ENCODE data around the gene VIL1.

VIL1 gene

GRCh38 chr2:218395090-218395444, 23.9 kb upstream of the VIL1 start:
- no peak for DNase-seq (ENCODE audit: low read depth in 2 of 2)

- DNase-seq (ENCODE audit: low read depth in 2 of 2) = no peak
Observed at GRCh38 chr2:218395456-218395825, 23.5 kb upstream of the VIL1 start.

GRCh38 chr2:218395826-218396687, 22.9 kb upstream of the VIL1 start:
- peak; percentile 87 for DNase-seq (ENCODE audit: low read depth in 2 of 2)

DNA sequence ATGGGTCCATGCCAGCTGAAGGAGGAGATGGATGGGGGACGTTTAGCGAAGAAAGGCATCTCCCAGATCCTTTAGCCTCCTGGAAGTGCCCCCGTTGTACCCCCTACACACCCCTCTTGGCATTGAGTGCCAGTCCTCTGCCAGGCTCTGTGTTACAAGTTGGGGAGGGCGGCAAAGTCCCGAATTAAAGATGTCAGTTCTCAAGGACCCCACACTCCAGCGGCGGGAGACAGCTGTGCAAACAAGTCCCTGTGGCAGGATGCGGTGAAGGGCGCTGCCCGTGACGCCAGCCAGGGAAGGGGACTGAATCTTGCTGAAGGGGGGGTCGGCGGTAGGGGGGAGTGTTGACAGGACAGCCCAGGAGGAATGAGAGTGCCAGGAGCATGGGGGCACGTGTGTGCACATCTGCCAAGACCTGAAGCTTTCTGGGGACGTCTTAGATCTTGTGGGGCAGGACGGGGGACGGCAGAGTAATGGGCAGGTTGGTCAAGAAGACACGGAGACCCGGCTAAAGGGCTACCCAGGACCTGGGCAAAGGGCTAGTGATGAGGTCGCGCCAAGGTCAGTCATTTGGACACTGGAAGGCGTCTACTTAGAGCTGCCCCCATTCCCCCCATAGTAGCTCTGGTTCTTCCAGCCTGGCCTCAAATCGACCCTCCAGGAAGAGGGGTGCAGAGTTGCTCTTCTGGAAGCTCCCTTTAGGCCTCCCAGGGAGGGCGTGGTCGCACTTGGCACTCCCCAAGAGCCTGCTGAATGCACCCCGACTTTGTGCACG, 22.0 kb upstream of the VIL1 start:
- DNase-seq (ENCODE audit: low read depth in 2 of 2) = no peak

DNA sequence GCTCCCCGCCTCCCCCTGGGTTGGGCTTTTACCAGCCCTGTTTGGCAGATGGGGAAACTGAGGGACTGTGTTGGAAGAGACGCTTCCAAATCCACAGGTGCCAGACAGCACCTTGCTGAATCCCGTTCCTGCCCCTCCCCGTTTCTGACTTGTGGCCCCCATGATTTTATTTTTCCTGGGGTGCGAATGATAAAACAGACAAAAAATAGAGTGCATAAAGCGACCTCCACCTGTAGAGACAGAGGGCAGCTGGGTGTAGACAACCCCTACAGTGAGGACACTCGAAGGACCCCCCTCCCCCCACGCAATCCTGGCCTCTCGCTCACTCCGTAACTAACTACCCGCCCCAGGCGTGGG, 21.5 kb upstream of the VIL1 start:
- no peak for DNase-seq (ENCODE audit: low read depth in 2 of 2)

GRCh38 chr2:218397820-218398436, 21.0 kb upstream of the VIL1 start:
- no peak for DNase-seq (ENCODE audit: low read depth in 2 of 2)

GRCh38 chr2:218398437-218399390, 20.2 kb upstream of the VIL1 start:
- no peak for DNase-seq (ENCODE audit: low read depth in 2 of 2)

- peak; percentile 80 to 85 for DNase-seq (ENCODE audit: low read depth in 2 of 2)
Observed at GRCh38 chr2:218399391-218400166, 19.3 kb upstream of the VIL1 start, which contains the start of gene CTDSP1. CTDSP1 (plus strand) TSS chr2:218399868; CDS start chr2:218400091, 223 bp downstream.

DNA sequence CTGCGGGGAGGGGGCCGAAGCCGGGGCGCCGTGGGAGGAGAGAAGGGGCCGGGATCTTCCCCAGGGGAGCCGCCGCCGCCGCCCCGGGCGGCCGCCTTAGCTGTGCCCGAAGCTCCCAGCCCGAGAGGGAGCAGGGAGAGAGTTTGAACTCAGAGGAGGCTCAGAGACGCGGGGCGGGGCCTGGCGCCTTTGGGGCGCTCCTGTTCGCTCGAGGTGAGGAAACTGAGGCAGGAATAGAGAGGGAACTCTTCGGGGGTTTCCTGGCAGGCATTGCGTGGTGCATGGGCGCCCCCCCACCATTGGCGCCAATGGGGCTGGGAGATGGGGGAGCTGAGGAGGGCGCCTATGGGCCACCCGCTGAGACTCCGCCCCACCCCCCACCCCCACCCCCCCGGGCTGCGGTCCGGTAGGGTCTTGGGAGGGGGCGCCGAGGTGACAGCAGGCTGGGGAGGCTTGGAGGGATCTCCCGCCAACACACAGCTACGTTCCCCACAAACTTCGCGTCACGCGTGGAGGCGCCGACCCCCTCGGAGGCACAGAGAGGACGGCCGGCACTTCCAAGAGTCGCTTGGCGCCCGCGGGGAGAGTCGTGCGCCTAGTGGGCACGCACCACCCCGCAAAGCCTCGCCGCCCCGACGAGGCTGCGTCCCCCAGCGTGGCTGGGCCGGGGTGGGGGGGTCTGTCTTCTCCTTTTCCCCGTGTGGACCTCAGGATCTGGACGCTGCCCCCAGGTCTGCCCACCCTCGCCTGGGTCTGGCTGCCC, 18.6 kb upstream of the VIL1 start:
- no peak for DNase-seq (ENCODE audit: low read depth in 2 of 2)

GRCh38 chr2:218400930-218401881, 17.7 kb upstream of the VIL1 start:
- DNase-seq (ENCODE audit: low read depth in 2 of 2) = no peak

- DNase-seq (ENCODE audit: low read depth in 2 of 2) = no peak
Observed at GRCh38 chr2:218401890-218402289, 17.0 kb upstream of the VIL1 start.

- DNase-seq (ENCODE audit: low read depth in 2 of 2) = no peak
Observed at GRCh38 chr2:218402491-218402901, 16.4 kb upstream of the VIL1 start.

GRCh38 chr2:218402911-218403411, 16.0 kb upstream of the VIL1 start:
- DNase-seq (ENCODE audit: low read depth in 2 of 2) = no peak

- no peak for DNase-seq (ENCODE audit: low read depth in 2 of 2)
Observed at GRCh38 chr2:218403810-218404209, 15.1 kb upstream of the VIL1 start.

DNA sequence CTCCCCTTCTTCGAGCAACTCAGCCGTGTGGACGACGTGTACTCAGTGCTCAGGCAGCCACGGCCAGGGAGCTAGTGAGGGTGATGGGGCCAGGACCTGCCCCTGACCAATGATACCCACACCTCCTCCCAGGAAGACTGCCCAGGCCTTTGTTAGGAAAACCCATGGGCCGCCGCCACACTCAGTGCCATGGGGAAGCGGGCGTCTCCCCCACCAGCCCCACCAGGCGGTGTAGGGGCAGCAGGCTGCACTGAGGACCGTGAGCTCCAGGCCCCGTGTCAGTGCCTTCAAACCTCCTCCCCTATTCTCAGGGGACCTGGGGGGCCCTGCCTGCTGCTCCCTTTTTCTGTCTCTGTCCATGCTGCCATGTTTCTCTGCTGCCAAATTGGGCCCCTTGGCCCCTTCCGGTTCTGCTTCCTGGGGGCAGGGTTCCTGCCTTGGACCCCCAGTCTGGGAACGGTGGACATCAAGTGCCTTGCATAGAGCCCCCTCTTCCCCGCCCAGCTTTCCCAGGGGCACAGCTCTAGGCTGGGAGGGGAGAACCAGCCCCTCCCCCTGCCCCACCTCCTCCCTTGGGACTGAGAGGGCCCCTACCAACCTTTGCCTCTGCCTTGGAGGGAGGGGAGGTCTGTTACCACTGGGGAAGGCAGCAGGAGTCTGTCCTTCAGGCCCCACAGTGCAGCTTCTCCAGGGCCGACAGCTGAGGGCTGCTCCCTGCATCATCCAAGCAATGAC, 14.4 kb upstream of the VIL1 start:
- no peak for DNase-seq (ENCODE audit: low read depth in 2 of 2)

- DNase-seq (ENCODE audit: low read depth in 2 of 2) = no peak
Observed at GRCh38 chr2:218405086-218405745, 13.7 kb upstream of the VIL1 start.

DNA sequence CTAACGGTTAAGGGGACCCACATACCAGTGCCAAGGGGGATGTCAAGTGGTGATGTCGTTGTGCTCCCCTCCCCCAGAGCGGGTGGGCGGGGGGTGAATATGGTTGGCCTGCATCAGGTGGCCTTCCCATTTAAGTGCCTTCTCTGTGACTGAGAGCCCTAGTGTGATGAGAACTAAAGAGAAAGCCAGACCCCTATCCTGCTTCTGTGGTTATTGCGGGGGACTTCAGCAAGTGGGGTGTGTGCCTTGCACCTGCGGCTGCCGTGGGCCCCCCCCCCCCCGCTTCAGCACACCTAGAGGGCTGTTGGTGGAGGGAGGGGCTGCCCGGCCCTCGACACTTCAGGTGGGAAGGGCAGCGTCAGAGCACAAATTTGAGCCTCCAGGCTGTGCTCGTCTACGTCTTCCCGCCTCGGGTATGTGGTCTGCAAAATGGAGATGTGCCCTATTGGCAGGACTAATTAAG, 13.1 kb upstream of the VIL1 start:
- DNase-seq (ENCODE audit: low read depth in 2 of 2) = no peak
